IMR-90 (cell line): ENCODE measurements around the gene PTPN11. TPM values are rescaled to one million over a fixed set of nuclear protein-coding genes. Genes with fewer than 3 reads are reported as not detected.

Experiments used
- ATAC-seq: fragments of 200-7000 bp; cut with Tn5 transposase; 2 replicates; pipeline ENCODE4 v1.9.1; 2020; ENCODE audit warnings: low read depth, mild to moderate bottlenecking, moderate library complexity
- BruUV-seq: library from RNA; stranded (reverse); fragments of 400-500 nt; replicated peaks from 2 replicates; lab custom pipeline; 2021; lab: Mats Ljungman, UMichigan
- CTCF ChIA-PET: fragments of 300-600 bp; formaldehyde crosslinking; extraction: SDS; loops from one replicate; lab custom pipeline; 2021; ENCODE audit warnings: antibody characterized with exemption; lab: Yijun Ruan, JAX
- POLR2A ChIA-PET: fragments of 300-600 bp; sonication (Branson Sonifier 250); formaldehyde crosslinking; loops from one replicate; lab custom pipeline; 2022; ENCODE audit warnings: antibody characterized with exemption; ENCODE audit not compliant: unreplicated experiment; lab: Charles Lee
- DNase-seq: peaks from one replicate; pipeline ENCODE4 v3.0.0; 2013
- H2AFZ ChIP-seq: replicated peaks from 2 replicates; pipeline ENCODE3; 2013; ENCODE audit warnings: low read length, mild to moderate bottlenecking; ENCODE audit not compliant: poor library complexity
- H2AK5ac ChIP-seq: 2 replicates; pipeline ENCODE4 v1.6.1; 2013; ENCODE audit warnings: low read depth, low read length, inconsistent platforms
- H2AK9ac ChIP-seq: replicated peaks from 2 replicates; pipeline ENCODE3; 2013; ENCODE audit warnings: mild to moderate bottlenecking, low read depth, low read length, moderate library complexity; ENCODE audit not compliant: poor library complexity
- H2BK120ac ChIP-seq: 2 replicates; pipeline ENCODE4 v1.6.1; 2013; ENCODE audit warnings: low read depth, low read length, inconsistent platforms
- H2BK15ac ChIP-seq: 3 replicates; pipeline ENCODE4 v1.6.1; 2013; ENCODE audit warnings: low read depth, low read length, inconsistent platforms
- H2BK20ac ChIP-seq: 2 replicates; pipeline ENCODE4 v1.6.1; 2013; ENCODE audit warnings: low read depth, mild to moderate bottlenecking, inconsistent platforms, low read length, moderate library complexity
- H2BK5ac ChIP-seq: 2 replicates; pipeline ENCODE4 v1.6.1; 2013; ENCODE audit warnings: mild to moderate bottlenecking, low read depth, low read length, inconsistent platforms; ENCODE audit not compliant: poor library complexity, severe bottlenecking
- H3K14ac ChIP-seq: replicated peaks from 2 replicates; pipeline ENCODE4 v1.6.1; 2013; ENCODE audit warnings: low read depth, low read length, inconsistent platforms
- H3K18ac ChIP-seq: 2 replicates; pipeline ENCODE4 v1.6.1; 2013; ENCODE audit warnings: low read depth, low read length, control low read depth
- H3K23ac ChIP-seq: 2 replicates; pipeline ENCODE4 v1.6.1; 2013; ENCODE audit warnings: low read depth, low read length, inconsistent platforms
- H3K27ac ChIP-seq: 2 replicates; pipeline ENCODE4 v1.5.1; 2013; ENCODE audit warnings: mild to moderate bottlenecking, control low read depth, low read length; ENCODE audit not compliant: insufficient read depth
- H3K27me3 ChIP-seq: 2 replicates; pipeline ENCODE4 v1.6.1; 2013; ENCODE audit warnings: low read length; ENCODE audit not compliant: control insufficient read depth, insufficient read depth
- H3K36me3 ChIP-seq: 2 replicates; pipeline ENCODE4 v1.6.1; 2013; ENCODE audit warnings: low read length, mixed read lengths; ENCODE audit not compliant: control insufficient read depth, insufficient read depth
- H3K4ac ChIP-seq: 2 replicates; pipeline ENCODE4 v1.6.1; 2013; ENCODE audit warnings: low read depth, low read length, inconsistent platforms
- H3K4me1 ChIP-seq: 2 replicates; pipeline ENCODE4 v1.6.1; 2013; ENCODE audit warnings: low read length, mixed read lengths; ENCODE audit not compliant: control insufficient read depth, insufficient read depth
- H3K4me2 ChIP-seq: 2 replicates; pipeline ENCODE4 v1.6.1; 2013; ENCODE audit warnings: low read depth, mild to moderate bottlenecking, control low read depth, low read length, moderate library complexity
- H3K4me3 ChIP-seq: 2 replicates; pipeline ENCODE4 v1.5.1; 2013; ENCODE audit warnings: low read depth, mild to moderate bottlenecking, control low read depth, low read length, moderate library complexity; ENCODE audit not compliant: insufficient read depth
- H3K56ac ChIP-seq: 2 replicates; pipeline ENCODE4 v1.6.1; 2013; ENCODE audit warnings: low read length, inconsistent platforms; ENCODE audit not compliant: insufficient read depth; ENCODE audit errors: extremely low read depth
- H3K79me1 ChIP-seq, 2 experiments: 2 replicates each; pipeline ENCODE4 v1.6.1; 2013; ENCODE audit warnings: low read length in 2 of 2, inconsistent platforms in 1 of 2, low read depth in 1 of 2
- H3K9ac ChIP-seq: 2 replicates; pipeline ENCODE4 v1.6.1; 2013; ENCODE audit warnings: low read depth, low read length, control low read depth
- H3K9me1 ChIP-seq: 2 replicates; pipeline ENCODE4 v1.6.1; 2013; ENCODE audit warnings: low read length, inconsistent platforms; ENCODE audit not compliant: insufficient read depth
- H3K9me3 ChIP-seq: 2 replicates; pipeline ENCODE4 v1.6.1; 2013; ENCODE audit warnings: low read length; ENCODE audit not compliant: control insufficient read depth, insufficient read depth
- H4K20me1 ChIP-seq: 2 replicates; pipeline ENCODE4 v1.6.1; 2013; ENCODE audit warnings: low read length, inconsistent platforms; ENCODE audit not compliant: insufficient read depth
- H4K5ac ChIP-seq: 2 replicates; pipeline ENCODE4 v1.6.1; 2013; ENCODE audit warnings: mild to moderate bottlenecking, low read depth, low read length, control low read depth
- H4K8ac ChIP-seq, 2 experiments: 2 replicates each; pipeline ENCODE4 v1.6.1; 2013; ENCODE audit warnings: low read depth in 2 of 2, low read length in 2 of 2, control low read depth in 1 of 2, inconsistent platforms in 1 of 2
- H4K91ac ChIP-seq: 2 replicates; pipeline ENCODE4 v1.6.1; 2013; ENCODE audit warnings: low read depth, low read length, inconsistent platforms; ENCODE audit not compliant: insufficient read depth
- BHLHE40 ChIP-seq: fragments of 150-350 bp; IDR thresholded peaks from 2 replicates; pipeline ENCODE4 v1.6.1; 2016; ENCODE audit warnings: mild to moderate bottlenecking, low read depth, low read length
- CEBPB ChIP-seq: IDR thresholded peaks from 2 replicates; pipeline ENCODE4 v1.6.1; 2012; ENCODE audit warnings: low read depth, low read length, improper control_type of control experiment
- CHD1 ChIP-seq: IDR thresholded peaks from 2 replicates; pipeline ENCODE4 v1.6.1; 2012; ENCODE audit warnings: low read depth, low read length, improper control_type of control experiment
- ELK1 ChIP-seq: fragments of 150-350 bp; IDR thresholded peaks from 2 replicates; pipeline ENCODE4 v1.6.1; 2016; ENCODE audit warnings: low read depth, mild to moderate bottlenecking, low read length, moderate library complexity, borderline replicate concordance
- FOS ChIP-seq: fragments of 150-350 bp; IDR thresholded peaks from 2 replicates; pipeline ENCODE4 v1.6.1; 2016; ENCODE audit warnings: low read depth, low read length
- MAFK ChIP-seq: IDR thresholded peaks from 2 replicates; pipeline ENCODE4 v1.6.1; 2012; ENCODE audit warnings: low read depth, low read length, improper control_type of control experiment
- MAZ ChIP-seq: IDR thresholded peaks from 2 replicates; pipeline ENCODE4 v1.6.1; 2012; ENCODE audit warnings: low read depth, mild to moderate bottlenecking, low read length, improper control_type of control experiment, moderate library complexity, borderline replicate concordance
- MXI1 ChIP-seq: IDR thresholded peaks from 2 replicates; pipeline ENCODE4 v1.6.1; 2012; ENCODE audit warnings: low read depth, mild to moderate bottlenecking, low read length, moderate library complexity, borderline replicate concordance
- NFE2L2 ChIP-seq: fragments of 150-350 bp; IDR thresholded peaks from 2 replicates; pipeline ENCODE4 v1.6.1; 2016; ENCODE audit warnings: low read depth, mild to moderate bottlenecking, low read length
- POLR2A ChIP-seq: IDR thresholded peaks from 2 replicates; pipeline ENCODE4 v1.6.1; 2012; ENCODE audit warnings: mild to moderate bottlenecking, low read depth, low read length
- RAD21 ChIP-seq: IDR thresholded peaks from 2 replicates; pipeline ENCODE4 v1.6.1; 2012; ENCODE audit warnings: low read length, improper control_type of control experiment
- RCOR1 ChIP-seq: IDR thresholded peaks from 2 replicates; pipeline ENCODE4 v1.6.1; 2012; ENCODE audit warnings: mild to moderate bottlenecking, low read length, improper control_type of control experiment; ENCODE audit not compliant: insufficient replicate concordance
- RFX5 ChIP-seq: IDR thresholded peaks from 2 replicates; pipeline ENCODE4 v1.8.0; 2012; ENCODE audit warnings: low read depth, mild to moderate bottlenecking, low read length, moderate library complexity
- SMC3 ChIP-seq: fragments of 150-350 bp; IDR thresholded peaks from 2 replicates; pipeline ENCODE4 v1.6.1; 2016; ENCODE audit warnings: low read depth, mild to moderate bottlenecking, antibody characterized with exemption, low read length, moderate library complexity
- WGBS, 2 experiments: methylation state at CpG; one replicate each; pipeline versions ENCODE4 v1.1.5 to v1.1.7; 2013; ENCODE audit warnings: missing lambda C conversion rate in 2 of 2; ENCODE audit not compliant: insufficient read length in 1 of 2; ENCODE audit errors: extremely low coverage in 2 of 2; 5-methylcytosine and 5-hydroxymethylcytosine counted together
- dilution Hi-C: fragments of 300-500 bp; cut with HindIII; formaldehyde crosslinking; loops from one replicate; pipeline ENCODE4 v1.14.3; 2018; ENCODE audit warnings: low sequenced_read_pairs; ENCODE audit not compliant: unreplicated experiment
- in situ Hi-C: fragments of 300-500 bp; cut with MboI; formaldehyde crosslinking; loops from 3 replicates; pipeline ENCODE4 v1.14.3; 2019; ENCODE audit warnings: low sequenced_read_pairs, inconsistent platforms, mixed read lengths
- intact Hi-C: fragments of 100-400 bp; cut with micrococcal nuclease; formaldehyde crosslinking; loops from 2 replicates; pipeline ENCODE4 v1.10.0; 2022
- polyA plus RNA-seq, 3 experiments: library from polyadenylated mRNA; depleted of rRNA; stranded (reverse); fragments of >200 nt; gene quantifications; 2 replicates each; pipeline ENCODE4 v1.2.3, GENCODE V29; 2012; ENCODE audit warnings: low replicate concordance in 1 of 3
- total RNA-seq: library from RNA; depleted of rRNA; stranded (reverse); fragments of >200 nt; gene quantifications from 2 replicates; pipeline ENCODE4 v1.2.3, GENCODE V29; 2012
- TF ChIP-seq, protein P1 (sequence below): fragments of 150-350 bp; IDR thresholded peaks from 2 replicates; pipeline ENCODE4 v1.6.1; 2017; ENCODE audit warnings: mild to moderate bottlenecking, antibody characterized with exemption, low read length, low read depth
- TF ChIP-seq, protein P2 (sequence below): conservative IDR thresholded peaks from 2 replicates; pipeline ENCODE4 v1.5.1; 2012; ENCODE audit warnings: mild to moderate bottlenecking, low read depth, low read length, improper control_type of control experiment

PTPN11 gene
- total and polyA plus RNA-seq, 2 of the 4 experiments (the other 2 are of a cell fraction): 52.9 to 135 TPM

DNA sequence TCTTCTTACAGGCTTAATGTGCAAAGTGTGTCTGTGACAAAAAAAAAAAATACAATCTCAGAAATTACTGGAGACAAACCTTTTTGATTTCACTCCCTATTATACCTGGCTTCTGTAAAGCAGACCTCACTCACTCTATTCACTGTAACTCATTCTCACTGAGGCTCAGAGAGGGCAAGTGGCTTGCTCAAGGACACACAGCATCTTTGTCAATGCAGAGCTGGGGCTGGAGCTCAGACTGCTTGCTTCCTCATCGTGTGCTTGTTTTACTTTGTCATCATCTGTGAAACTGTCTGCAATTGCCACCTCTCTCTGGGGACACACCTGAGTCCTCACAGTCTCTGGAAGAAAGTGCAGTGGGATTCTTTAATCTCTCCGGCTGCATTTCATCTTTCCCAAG, 120.0 kb downstream of the PTPN11 start:
- no peaks in the 10 kb centered on the region for H3K27me3 ChIP-seq
- no peak overlapping the region for H2BK15ac ChIP-seq
- H3K18ac ChIP-seq: no peak overlapping the region
- no peak overlapping the region for H3K4me2 ChIP-seq
- no peaks in the 10 kb centered on the region for H3K4me1 ChIP-seq
- dilution Hi-C loops (no loop called here), intact Hi-C loops (no loop called here), in situ Hi-C loops (no loop called here)
- no peak overlapping the region for H2AFZ ChIP-seq
- H2AK9ac ChIP-seq: no peak overlapping the region
- ATAC-seq: no peak
- H2BK5ac ChIP-seq: no peak overlapping the region
- WGBS, 2 experiments: 40% methylated on average over 1 of the region's 2 CpGs; no CpG with 5 or more reads in 1 of the 2 experiments
- ChIA-PET POLR2A (interaction anchor here (0.6 to 0.7 kb wide), 2 partner anchors 8 to 13 kb away, joined by 4 to 8 read pairs; no protein-coding TSS in a partner anchor), CTCF (no interaction called here)
- no peak overlapping the region for H2AK5ac ChIP-seq
- no peak overlapping the region for H3K9ac ChIP-seq
- no peak overlapping the region for H3K4me3 ChIP-seq
- H2BK120ac ChIP-seq: no peak overlapping the region
- no peak overlapping the region for H4K91ac ChIP-seq
- H4K8ac ChIP-seq: no peak overlapping the region
- no peak overlapping the region for H4K5ac ChIP-seq
- H2BK20ac ChIP-seq: no peak overlapping the region
- H3K23ac ChIP-seq: no peak overlapping the region
- no peak for DNase-seq
- H3K27ac ChIP-seq: no peak overlapping the region
- H3K79me1 ChIP-seq: no peaks in the 10 kb centered on the region
- H3K9me3 ChIP-seq: no peaks in the 10 kb centered on the region
- BruUV-seq: no TSS peak
- H3K9me1 ChIP-seq: peaks cover 5% of the 10 kb centered on the region; the same call in 1 of the 2 replicates
- no peaks in the 10 kb centered on the region for H4K20me1 ChIP-seq
- no peak for TF ChIP-seq MAZ
- TF ChIP-seq RCOR1: no peak
- TF ChIP-seq FOS: no peak
- no peak for TF ChIP-seq POLR2A
- TF ChIP-seq RFX5: no peak
- no peak for TF ChIP-seq SMC3
- TF ChIP-seq RAD21: no peak
- no peak for TF ChIP-seq ELK1
- TF ChIP-seq, protein P1, sequence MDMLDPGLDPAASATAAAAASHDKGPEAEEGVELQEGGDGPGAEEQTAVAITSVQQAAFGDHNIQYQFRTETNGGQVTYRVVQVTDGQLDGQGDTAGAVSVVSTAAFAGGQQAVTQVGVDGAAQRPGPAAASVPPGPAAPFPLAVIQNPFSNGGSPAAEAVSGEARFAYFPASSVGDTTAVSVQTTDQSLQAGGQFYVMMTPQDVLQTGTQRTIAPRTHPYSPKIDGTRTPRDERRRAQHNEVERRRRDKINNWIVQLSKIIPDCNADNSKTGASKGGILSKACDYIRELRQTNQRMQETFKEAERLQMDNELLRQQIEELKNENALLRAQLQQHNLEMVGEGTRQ: no peak
- no peak for TF ChIP-seq CEBPB
- TF ChIP-seq MAFK: no peak
- TF ChIP-seq, protein P2, sequence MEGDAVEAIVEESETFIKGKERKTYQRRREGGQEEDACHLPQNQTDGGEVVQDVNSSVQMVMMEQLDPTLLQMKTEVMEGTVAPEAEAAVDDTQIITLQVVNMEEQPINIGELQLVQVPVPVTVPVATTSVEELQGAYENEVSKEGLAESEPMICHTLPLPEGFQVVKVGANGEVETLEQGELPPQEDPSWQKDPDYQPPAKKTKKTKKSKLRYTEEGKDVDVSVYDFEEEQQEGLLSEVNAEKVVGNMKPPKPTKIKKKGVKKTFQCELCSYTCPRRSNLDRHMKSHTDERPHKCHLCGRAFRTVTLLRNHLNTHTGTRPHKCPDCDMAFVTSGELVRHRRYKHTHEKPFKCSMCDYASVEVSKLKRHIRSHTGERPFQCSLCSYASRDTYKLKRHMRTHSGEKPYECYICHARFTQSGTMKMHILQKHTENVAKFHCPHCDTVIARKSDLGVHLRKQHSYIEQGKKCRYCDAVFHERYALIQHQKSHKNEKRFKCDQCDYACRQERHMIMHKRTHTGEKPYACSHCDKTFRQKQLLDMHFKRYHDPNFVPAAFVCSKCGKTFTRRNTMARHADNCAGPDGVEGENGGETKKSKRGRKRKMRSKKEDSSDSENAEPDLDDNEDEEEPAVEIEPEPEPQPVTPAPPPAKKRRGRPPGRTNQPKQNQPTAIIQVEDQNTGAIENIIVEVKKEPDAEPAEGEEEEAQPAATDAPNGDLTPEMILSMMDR: no peak
- TF ChIP-seq NFE2L2: no peak
- TF ChIP-seq BHLHE40: no peak
- no peak for TF ChIP-seq CHD1
- TF ChIP-seq MXI1: no peak
- H3K56ac ChIP-seq: no peak overlapping the region
- H3K4ac ChIP-seq: no peak overlapping the region
- H3K36me3 ChIP-seq: no peaks in the 10 kb centered on the region
- H3K14ac ChIP-seq: no peak overlapping the region
